Uterus (tissue), 2 donors: ENCODE measurements around the gene FAM240A.

Experiments used
- CTCF ChIP-seq, 4 experiments: fragments of 200-600 bp in 2 of 4; fragments of 450-650 bp in 2 of 4; sonication (generic) in 2 of 4; IDR thresholded peaks; one replicate each; pipeline ENCODE4 v1.5.1; 2016 to 2019; ENCODE audit warnings: antibody characterized with exemption in 4 of 4, mild to moderate bottlenecking in 2 of 4, moderate library complexity in 1 of 4
- POLR2A ChIP-seq, 2 donors: fragments of 450-650 bp; IDR thresholded peaks; one replicate each; pipeline ENCODE4 v1.6.1; 2016; ENCODE audit warnings: antibody characterized with exemption in 2 of 2, mild to moderate bottlenecking in 1 of 2, moderate library complexity in 1 of 2

- TF ChIP-seq CTCF (IDR thresholded peaks at IDR 0.05) (no peak), POLR2A (IDR thresholded peaks at IDR 0.05) (no peak)
These were observed 49.7 kb downstream of the FAM240A start for GRCh38 chr3:46661776-46662766.
